NCI-H748 treated with DMSO at 0.1 percent for 48 hours (cell line): ENCODE results near the gene ABHD1.

ENCODE experiments used
- DNase-seq: peaks from one replicate; lab custom pipeline; 2025; lab: John Stamatoyannopoulos, UW

The ABHD1 gene

GRCh38 chr2:27136751-27137150 is 13.1 kb downstream of the ABHD1 start:
- no peak for DNase-seq

- DNase-seq: no peak
These were observed 13.8 kb downstream of the ABHD1 start for GRCh38 chr2:27137322-27137935.

DNA sequence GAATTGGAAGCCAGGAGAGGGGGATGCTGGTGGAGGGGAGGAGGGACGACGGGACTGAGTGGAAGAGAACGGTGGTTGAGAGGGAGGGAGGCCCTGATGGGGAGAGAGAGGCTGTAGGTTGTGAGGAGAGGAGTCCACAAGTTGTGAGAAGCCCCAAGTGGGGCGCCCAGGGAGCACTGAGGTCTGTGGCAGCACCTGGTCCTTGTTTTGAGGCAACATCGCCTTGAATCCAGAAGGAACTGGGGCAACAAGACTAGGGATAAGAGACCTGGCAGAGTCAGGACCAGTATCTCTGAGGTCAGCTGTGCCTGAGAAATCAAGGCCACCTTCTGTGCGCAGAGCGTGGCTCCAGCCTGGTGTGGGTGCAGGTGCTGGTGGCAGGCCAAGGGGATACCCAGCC is 14.5 kb downstream of the ABHD1 start:
- no peak for DNase-seq

DNA sequence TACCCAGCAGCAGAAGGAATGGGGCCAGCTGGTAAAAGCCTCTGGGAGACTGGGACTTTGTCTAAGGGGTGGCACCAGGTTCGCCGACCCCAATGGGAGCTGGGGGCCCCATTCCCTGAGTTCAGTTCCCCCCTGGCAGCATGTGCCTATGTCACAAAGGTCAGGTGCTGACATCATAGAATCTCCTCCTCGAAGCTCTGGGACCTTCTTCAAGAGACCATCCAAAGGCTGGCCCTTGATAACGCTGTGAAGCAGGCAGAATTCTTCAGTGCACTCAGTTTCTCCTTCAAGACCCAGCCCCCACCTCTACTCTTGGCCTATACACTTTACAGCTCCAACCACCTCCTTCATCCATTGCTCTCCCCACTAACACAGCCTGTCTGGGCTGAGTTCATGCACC is 15.7 kb downstream of the ABHD1 start, which contains the start of gene PRR30:
TSS of gene PRR30 (minus strand) at position 101 of the 400 bp plus-strand sequence. CDS start 1,081 bp downstream, outside the sequence.
- DNase-seq: no peak

- no peak for DNase-seq
These were observed 19.7 kb downstream of the ABHD1 start for GRCh38 chr2:27143285-27143684.

DNA sequence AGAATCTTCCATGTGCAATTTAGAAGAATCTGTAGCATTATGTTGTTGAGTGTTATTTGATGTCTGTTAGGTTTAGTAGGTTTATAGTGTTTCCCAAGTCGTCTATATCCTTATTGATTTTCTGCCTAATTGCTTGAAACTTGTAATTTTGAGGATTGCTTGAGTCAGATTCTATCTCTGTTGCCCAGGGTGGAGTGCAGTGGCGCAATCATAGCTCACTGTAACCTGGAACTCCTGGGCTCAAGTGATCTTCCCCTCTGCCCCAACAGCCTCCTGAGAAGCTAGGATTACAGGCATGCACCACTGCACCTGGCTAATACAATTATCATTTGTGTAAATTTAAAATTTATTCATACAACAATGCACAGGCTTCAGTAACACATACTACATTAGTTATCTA is 22.1 kb downstream of the ABHD1 start:
- DNase-seq: no peak

- no peak for DNase-seq
These were observed 24.3 kb downstream of the ABHD1 start for GRCh38 chr2:27147935-27148334.

DNA sequence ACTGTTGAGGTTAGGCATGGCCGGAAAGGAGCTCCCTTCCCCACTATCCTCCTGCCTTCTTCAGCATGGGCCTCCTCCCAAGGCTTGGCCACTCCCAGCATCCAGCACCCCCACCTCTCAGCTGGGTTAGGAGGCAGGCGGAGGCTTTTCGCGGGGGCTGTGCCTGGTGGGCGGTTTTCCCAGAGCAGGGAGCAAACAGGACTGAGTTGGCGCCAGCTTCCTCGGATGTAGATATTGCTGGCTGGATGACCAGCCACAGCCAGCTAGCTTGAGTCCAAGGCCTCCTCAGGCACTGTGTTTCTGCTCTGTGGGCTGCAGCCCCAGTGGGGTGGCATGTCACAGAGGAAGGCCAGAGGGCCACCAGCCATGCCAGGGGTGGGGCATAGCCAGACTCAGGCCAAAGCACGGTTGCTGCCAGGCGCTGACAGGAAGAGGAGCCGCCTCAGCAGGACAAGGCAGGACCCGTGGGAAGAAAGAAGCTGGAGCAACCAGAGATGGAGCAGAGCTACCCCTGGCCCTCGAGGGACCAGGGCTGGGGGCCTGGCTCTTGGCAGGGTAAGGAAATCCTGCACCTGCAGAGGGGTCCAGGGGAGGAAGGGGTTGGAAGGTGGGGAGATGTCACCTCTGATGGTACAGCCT is 25.3 kb downstream of the ABHD1 start, which contains the start of gene TCF23:
TSS of gene TCF23 (plus strand) at position 204 of the 639 bp plus-strand sequence. CDS start at position 334, 130 bp downstream.
- DNase-seq: no peak

DNA sequence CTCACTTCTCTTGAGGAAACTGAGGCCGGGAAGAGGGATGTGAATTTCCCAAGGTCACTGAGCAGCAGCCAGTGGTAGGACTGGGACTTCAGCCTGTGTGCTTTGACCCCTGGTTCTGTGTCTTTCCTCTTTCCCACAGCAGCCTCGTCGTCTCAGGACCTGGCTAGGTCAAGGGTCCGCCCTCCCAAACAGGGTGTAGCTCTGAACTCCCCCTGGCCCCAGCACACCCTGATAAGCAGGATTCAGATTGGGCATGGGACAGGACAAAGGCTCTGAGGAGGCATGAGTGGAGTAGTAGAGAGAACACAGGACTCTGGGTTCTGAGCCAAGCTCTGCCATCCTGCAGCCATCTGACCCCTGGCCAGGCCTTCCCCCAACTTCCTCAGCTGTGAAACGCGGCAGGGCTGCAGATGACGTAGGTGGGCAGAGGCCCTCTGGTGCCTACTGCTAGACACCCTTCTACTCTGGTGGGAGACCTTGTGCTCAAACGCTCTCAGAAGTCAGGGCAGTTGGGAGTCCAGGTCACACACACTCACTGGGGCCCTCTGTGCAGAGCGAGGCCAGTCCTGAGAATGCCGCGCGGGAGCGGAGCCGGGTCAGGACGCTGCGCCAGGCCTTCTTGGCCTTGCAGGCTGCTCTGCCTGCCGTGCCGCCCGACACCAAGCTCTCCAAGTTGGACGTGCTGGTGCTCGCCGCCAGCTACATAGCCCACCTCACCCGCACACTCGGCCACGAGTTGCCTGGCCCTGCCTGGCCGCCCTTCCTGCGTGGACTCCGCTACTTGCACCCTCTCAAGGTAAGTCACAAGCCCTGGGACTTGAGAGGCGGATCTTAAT is 26.2 kb downstream of the ABHD1 start:
- no peak for DNase-seq

DNA sequence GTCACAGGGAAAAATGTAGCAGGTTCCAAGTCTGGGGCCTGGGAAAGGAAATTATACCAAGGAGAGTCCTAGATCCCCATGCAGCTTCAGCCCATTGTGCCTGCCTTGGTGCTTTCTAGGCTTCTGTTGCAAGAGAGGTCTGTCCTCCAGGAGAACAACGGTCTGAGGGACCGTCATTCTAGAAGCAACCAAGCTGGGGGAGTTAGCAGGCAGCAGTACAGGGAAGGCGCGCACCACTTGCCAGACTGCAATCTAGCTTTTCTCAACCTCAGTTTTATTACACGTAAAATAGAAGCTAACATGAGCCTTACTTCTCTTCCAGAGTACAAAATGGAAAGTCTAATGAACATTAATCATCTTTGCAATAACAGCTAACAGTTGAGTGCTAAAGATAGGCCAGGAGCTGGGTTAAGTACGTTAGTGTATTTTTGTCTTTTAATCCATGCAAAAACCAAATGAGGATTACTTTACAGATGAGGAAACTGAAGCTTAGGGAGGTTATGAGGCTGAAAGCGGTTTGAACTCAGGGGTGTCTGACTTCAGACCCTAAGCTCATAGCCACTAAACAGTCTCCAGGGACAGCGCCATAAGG is 27.1 kb downstream of the ABHD1 start:
- no peak for DNase-seq

GRCh38 chr2:27152102-27152795 is 28.6 kb downstream of the ABHD1 start:
- DNase-seq: no peak

DNA sequence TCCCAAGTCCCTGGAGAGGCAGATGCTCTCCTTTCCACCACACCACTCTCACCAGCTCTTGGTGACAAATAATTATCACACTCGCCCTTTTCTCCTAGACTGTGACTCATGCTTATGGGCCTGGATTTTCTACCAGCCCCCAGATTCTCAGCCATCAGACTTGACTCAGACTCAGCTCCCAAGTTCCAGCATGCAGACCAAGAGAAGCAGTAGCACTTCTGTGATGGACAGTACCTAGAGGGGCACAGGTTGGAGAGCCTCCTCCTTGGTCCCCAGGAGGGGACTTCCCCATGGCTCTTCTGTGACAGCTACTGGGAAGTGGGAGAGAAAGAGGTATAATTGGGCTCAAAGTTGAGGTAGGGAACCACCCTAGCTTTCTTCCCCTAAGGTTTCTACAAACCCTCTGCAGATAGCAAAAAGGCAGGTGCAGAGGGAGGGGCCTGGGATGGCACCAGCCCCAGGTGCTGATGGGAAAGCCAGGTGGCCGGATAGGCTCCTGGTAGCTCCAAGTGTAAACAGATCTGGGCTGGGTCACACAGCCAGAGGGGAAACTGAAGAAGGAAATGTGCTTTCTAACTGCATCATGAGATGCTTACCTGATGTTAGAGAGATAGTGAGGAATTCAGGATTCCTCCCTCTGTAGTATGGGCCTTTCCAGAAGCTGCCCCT is 29.3 kb downstream of the ABHD1 start:
- no peak for DNase-seq

GRCh38 chr2:27154488-27154887 is 30.9 kb downstream of the ABHD1 start:
- no peak for DNase-seq

DNA sequence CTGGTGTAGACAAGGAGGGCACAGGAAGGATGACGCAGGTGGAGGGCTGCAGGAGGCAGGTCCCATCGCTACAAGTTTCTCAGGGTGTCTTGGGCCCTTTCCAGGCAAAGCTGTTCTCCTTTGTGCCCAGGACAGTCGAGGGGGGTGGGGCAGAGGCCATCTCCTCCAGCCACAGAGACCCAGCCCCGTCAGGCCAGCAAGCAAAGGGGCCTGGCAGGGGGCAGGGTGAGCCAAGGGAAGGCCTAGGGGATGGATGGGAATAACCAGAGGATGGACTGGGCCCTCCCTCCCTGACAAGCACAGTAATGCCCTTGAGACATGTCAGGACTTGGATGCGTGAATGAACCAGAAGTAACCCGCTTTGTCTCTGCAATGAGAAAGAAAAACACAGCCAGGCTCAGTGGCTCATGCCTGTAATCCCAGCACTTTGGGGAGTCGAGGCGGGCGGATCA is 31.5 kb downstream of the ABHD1 start:
- DNase-seq: no peak

- DNase-seq: no peak
These were observed 34.9 kb downstream of the ABHD1 start for GRCh38 chr2:27158468-27158867.

- DNase-seq: no peak
These were observed 35.7 kb downstream of the ABHD1 start for GRCh38 chr2:27159271-27159670.

GRCh38 chr2:27160191-27160590 is 36.6 kb downstream of the ABHD1 start:
- no peak for DNase-seq

DNA sequence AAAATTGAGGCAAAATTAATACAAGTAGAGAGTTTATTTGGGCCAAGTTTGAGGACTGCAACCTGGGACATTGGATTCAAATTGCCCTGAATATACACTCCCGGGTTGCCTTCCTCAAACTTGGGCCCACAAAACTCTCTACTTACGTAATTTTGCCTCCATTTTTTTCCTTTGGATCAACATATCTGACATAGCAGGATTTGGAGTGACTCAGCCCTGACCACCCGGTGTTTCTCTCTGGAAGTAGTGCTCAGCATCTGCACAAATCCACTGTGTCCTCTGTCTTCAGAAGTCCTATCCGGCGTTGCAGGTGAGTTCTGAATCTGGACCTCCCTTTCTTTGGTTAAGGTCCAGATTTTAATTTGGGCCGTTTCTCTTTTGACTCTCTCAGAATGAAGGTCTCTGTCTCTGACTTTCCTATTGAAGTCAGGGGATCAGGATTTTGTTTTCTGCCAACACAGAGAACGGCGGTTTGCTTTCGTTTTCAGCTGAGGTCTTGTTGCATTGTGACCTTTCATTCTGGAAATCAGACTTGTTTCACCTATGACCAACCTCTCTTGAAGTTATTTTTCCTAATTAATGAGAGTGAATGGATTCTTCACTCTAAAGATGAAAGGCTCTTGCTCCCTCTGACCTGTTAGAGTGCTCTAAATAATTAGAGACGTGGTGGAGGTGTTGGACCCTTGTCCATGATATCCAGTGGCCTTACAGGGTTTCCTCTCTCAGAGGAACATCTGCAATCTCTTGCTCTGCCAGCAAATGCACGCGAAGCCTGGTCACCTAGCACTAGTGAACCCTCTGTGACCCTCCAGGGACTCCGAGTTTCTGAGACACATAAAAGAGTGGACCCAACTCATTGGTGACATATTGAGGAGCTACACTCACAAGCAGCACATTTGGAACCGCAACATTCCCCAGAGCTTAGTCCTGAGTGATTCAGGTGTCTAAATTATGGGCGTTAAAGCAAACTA is 38.8 kb downstream of the ABHD1 start:
- DNase-seq: no peak

DNA sequence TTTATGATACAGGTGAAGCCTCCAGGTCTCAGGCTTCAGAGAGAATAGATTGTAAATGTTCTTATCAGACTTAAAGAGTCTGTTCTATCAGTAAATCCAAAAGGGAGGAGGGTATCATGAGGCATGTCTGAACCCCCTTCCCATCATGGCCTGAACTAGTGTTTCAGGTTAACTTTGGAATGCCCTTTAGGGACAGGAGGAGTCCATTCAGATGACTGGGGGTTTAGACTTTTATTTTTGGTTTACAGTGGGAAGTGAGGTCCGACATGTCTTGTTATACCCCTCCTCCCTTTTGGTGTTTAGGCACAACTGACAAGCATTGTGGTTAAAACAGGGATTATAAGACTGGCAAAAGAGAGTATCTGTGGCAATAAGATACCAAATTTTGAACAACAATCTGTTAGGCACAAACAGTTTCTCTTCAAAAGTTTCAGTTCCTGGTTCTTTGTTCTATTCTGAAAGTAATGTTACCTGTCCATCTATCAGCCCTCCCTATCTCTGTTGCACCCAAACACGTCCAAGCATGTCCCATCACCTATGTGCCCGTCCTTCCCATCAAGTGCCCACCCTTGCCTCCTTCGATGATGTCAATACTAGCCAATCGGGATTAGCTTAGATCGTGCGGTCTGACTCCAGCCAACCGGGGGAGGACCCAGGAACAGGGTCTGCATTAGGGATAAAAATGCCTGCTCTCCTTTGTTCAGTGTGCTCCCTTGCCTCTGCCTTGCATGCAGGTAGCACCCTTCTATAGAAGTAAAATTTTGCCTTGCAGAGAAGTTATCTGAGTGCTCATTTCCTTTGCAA is 41.5 kb downstream of the ABHD1 start:
- DNase-seq: no peak
